Thyroid gland (tissue), 4 donors: ENCODE data around the gene PPP4R1.

Source experiments
- POLR2A ChIP-seq, 2 donors: fragments of 450-650 bp; IDR thresholded peaks; one replicate each; pipeline ENCODE4 v1.6.1; 2017; ENCODE audit warnings: antibody characterized with exemption in 2 of 2, mild to moderate bottlenecking in 2 of 2, moderate library complexity in 1 of 2
- TF ChIP-seq, protein P1 (sequence below), 6 experiments: fragments of 200-600 bp in 3 of 6; fragments of 450-650 bp in 3 of 6; sonication (generic) in 3 of 6; IDR thresholded peaks; one replicate each; pipeline ENCODE4 v1.5.1; 2016 to 2019; ENCODE audit warnings: antibody characterized with exemption in 6 of 6, mild to moderate bottlenecking in 2 of 6, inconsistent platforms in 1 of 6, moderate library complexity in 1 of 6

DNA sequence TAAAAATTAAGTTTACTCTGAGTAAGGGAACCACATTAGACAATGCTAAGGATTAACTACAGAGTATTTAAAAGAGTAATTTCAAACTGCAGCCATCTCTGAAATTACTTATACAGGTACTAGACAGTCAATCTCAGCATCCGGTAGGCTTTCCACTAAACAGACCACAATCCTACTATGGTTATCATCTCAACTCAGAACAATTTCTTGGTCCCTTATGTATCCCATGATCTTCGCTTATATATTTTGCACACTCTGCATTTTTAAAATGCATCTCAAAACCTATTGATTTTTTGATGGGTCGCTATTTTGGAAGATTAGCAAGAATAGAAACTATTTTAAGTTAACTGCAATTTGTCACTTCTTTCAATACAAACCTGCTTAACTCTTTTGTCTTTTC lies 1.4 kb downstream of the PPP4R1 start:
- TF ChIP-seq, protein P1, sequence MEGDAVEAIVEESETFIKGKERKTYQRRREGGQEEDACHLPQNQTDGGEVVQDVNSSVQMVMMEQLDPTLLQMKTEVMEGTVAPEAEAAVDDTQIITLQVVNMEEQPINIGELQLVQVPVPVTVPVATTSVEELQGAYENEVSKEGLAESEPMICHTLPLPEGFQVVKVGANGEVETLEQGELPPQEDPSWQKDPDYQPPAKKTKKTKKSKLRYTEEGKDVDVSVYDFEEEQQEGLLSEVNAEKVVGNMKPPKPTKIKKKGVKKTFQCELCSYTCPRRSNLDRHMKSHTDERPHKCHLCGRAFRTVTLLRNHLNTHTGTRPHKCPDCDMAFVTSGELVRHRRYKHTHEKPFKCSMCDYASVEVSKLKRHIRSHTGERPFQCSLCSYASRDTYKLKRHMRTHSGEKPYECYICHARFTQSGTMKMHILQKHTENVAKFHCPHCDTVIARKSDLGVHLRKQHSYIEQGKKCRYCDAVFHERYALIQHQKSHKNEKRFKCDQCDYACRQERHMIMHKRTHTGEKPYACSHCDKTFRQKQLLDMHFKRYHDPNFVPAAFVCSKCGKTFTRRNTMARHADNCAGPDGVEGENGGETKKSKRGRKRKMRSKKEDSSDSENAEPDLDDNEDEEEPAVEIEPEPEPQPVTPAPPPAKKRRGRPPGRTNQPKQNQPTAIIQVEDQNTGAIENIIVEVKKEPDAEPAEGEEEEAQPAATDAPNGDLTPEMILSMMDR (IDR thresholded peaks at IDR 0.05), result no peak
- TF ChIP-seq POLR2A (IDR thresholded peaks at IDR 0.05), result no peak
